H9 (cell line): ENCODE data around the gene SUOX. TPM values are rescaled to one million over a fixed set of nuclear protein-coding genes. Genes with fewer than 3 reads are reported as not detected.

Source experiments
- DNase-seq: peaks from one replicate; pipeline ENCODE4 v3.0.0-alpha.2; 2017
- H2AFZ ChIP-seq: one replicate; pipeline ENCODE4 v1.6.1; 2013; ENCODE audit warnings: mild to moderate bottlenecking, low read length, control low read depth, moderate library complexity
- H2AK5ac ChIP-seq: 2 replicates; pipeline ENCODE4 v1.6.1; 2013; ENCODE audit warnings: low read length, control low read depth, mixed read lengths; ENCODE audit not compliant: insufficient read length
- H2BK120ac ChIP-seq: one replicate; pipeline ENCODE4 v1.6.1; 2013; ENCODE audit warnings: low read depth, mild to moderate bottlenecking, low read length, control low read depth, inconsistent platforms; ENCODE audit not compliant: poor library complexity, severe bottlenecking
- H2BK12ac ChIP-seq: 2 replicates; pipeline ENCODE4 v1.6.1; 2013; ENCODE audit warnings: low read length, control low read depth, mixed read lengths, low read depth; ENCODE audit not compliant: insufficient read length
- H2BK15ac ChIP-seq: 2 replicates; pipeline ENCODE4 v1.6.1; 2013; ENCODE audit warnings: low read depth, low read length, control low read depth
- H2BK20ac ChIP-seq: one replicate; pipeline ENCODE4 v1.6.1; 2013; ENCODE audit warnings: low read depth, mild to moderate bottlenecking, low read length, control low read depth, inconsistent platforms; ENCODE audit not compliant: poor library complexity, severe bottlenecking
- H2BK5ac ChIP-seq: 2 replicates; pipeline ENCODE4 v1.6.1; 2013; ENCODE audit warnings: low read length, control low read depth, mixed read lengths; ENCODE audit not compliant: insufficient read length
- H3K14ac ChIP-seq: 2 replicates; pipeline ENCODE4 v1.6.1; 2013; ENCODE audit warnings: low read length, control low read depth; ENCODE audit not compliant: insufficient read depth
- H3K18ac ChIP-seq: 2 replicates; pipeline ENCODE4 v1.6.1; 2013; ENCODE audit warnings: low read depth, mild to moderate bottlenecking, mixed read lengths, low read length, control low read depth; ENCODE audit not compliant: insufficient read length
- H3K23ac ChIP-seq: 2 replicates; pipeline ENCODE4 v1.6.1; 2013; ENCODE audit warnings: low read length, control low read depth, mixed read lengths, low read depth; ENCODE audit not compliant: insufficient read length
- H3K23me2 ChIP-seq: 2 replicates; pipeline ENCODE4 v1.6.1; 2013; ENCODE audit warnings: low read depth, mild to moderate bottlenecking, mixed read lengths, low read length, control low read depth; ENCODE audit not compliant: insufficient read length, poor library complexity, severe bottlenecking
- H3K27ac ChIP-seq: 2 replicates; pipeline ENCODE4 v1.5.1; 2013; ENCODE audit warnings: low read length, control low read depth, mixed read lengths, low read depth; ENCODE audit not compliant: insufficient read length
- H3K27me3 ChIP-seq: 2 replicates; pipeline ENCODE4 v1.6.1; 2013; ENCODE audit warnings: low read length, control low read depth, inconsistent platforms; ENCODE audit not compliant: insufficient read depth
- H3K4ac ChIP-seq: 2 replicates; pipeline ENCODE4 v1.6.1; 2013; ENCODE audit warnings: low read depth, mild to moderate bottlenecking, control low read depth, inconsistent platforms, low read length, moderate library complexity
- H3K4me1 ChIP-seq: 2 replicates; pipeline ENCODE4 v1.6.1; 2013; ENCODE audit warnings: low read length, control low read depth, inconsistent platforms; ENCODE audit not compliant: insufficient read depth
- H3K4me2 ChIP-seq: 2 replicates; pipeline ENCODE4 v1.6.1; 2013; ENCODE audit warnings: low read length, control low read depth, mixed read lengths; ENCODE audit not compliant: insufficient read length, insufficient read depth
- H3K56ac ChIP-seq: 2 replicates; pipeline ENCODE4 v1.6.1; 2013; ENCODE audit warnings: low read depth, mild to moderate bottlenecking, mixed read lengths, low read length, control low read depth; ENCODE audit not compliant: insufficient read length
- H3K79me1 ChIP-seq: 2 replicates; pipeline ENCODE4 v1.6.1; 2013; ENCODE audit warnings: low read depth, mild to moderate bottlenecking, moderate library complexity, low read length, control low read depth, inconsistent platforms; ENCODE audit not compliant: insufficient read depth, poor library complexity, severe bottlenecking
- H3K79me2 ChIP-seq: 2 replicates; pipeline ENCODE4 v1.6.1; 2013; ENCODE audit warnings: low read length, control low read depth, inconsistent platforms; ENCODE audit not compliant: insufficient read depth
- H3K9ac ChIP-seq: 2 replicates; pipeline ENCODE4 v1.6.1; 2013; ENCODE audit warnings: low read length, control low read depth, mixed read lengths; ENCODE audit not compliant: insufficient read length; ENCODE audit errors: extremely low read depth
- H3K9me3 ChIP-seq: one replicate; pipeline ENCODE4 v1.6.1; 2013; ENCODE audit warnings: low read depth, low read length, inconsistent platforms; ENCODE audit not compliant: control insufficient read depth
- H3T11ph ChIP-seq: one replicate; pipeline ENCODE4 v1.6.1; 2013; ENCODE audit warnings: mild to moderate bottlenecking, low read length, control low read depth, inconsistent platforms
- H4K20me1 ChIP-seq: one replicate; pipeline ENCODE4 v1.6.1; 2013; ENCODE audit not compliant: control insufficient read depth, insufficient read length, insufficient read depth
- H4K5ac ChIP-seq: 2 replicates; pipeline ENCODE4 v1.6.1; 2013; ENCODE audit warnings: low read depth, mild to moderate bottlenecking, mixed read lengths, low read length, control low read depth; ENCODE audit not compliant: insufficient read length
- H4K8ac ChIP-seq: replicated peaks from 2 replicates; pipeline ENCODE4 v1.6.1; 2013; ENCODE audit warnings: low read length, control low read depth, mixed read lengths, low read depth; ENCODE audit not compliant: insufficient read length
- H4K91ac ChIP-seq: 2 replicates; pipeline ENCODE4 v1.6.1; 2013; ENCODE audit warnings: low read depth, mild to moderate bottlenecking, moderate library complexity, mixed read lengths, low read length, control low read depth; ENCODE audit not compliant: insufficient read length
- H3K27ac Mint-ChIP-seq, 3 experiments: 2 replicates in 2 of 3; 3 replicates in 1 of 3; pipeline ENCODE4 v1.8.0; 2020 to 2021; ENCODE audit warnings: mixed read lengths in 3 of 3, mild to moderate bottlenecking in 1 of 3, moderate library complexity in 1 of 3
- H3K27me3 Mint-ChIP-seq: 2 replicates; pipeline ENCODE4 v1.8.0; 2021; ENCODE audit warnings: low read depth, mild to moderate bottlenecking, moderate library complexity, mixed read lengths
- H3K36me3 Mint-ChIP-seq, 3 experiments: 2 replicates in 2 of 3; 3 replicates in 1 of 3; pipeline ENCODE4 v1.8.0; 2020 to 2021; ENCODE audit warnings: low read depth in 3 of 3, mixed read lengths in 3 of 3; ENCODE audit not compliant: insufficient read depth in 1 of 3
- H3K4me1 Mint-ChIP-seq, 2 experiments: 2 replicates each; pipeline ENCODE4 v1.8.0; 2020; ENCODE audit warnings: mixed read lengths in 2 of 2
- H3K4me3 Mint-ChIP-seq, 2 experiments: 2 replicates in 1 of 2; 3 replicates in 1 of 2; pipeline ENCODE4 v1.8.0; 2020 to 2021; ENCODE audit warnings: mild to moderate bottlenecking in 2 of 2, mixed read lengths in 2 of 2, moderate library complexity in 1 of 2
- H3K9me3 Mint-ChIP-seq, 2 experiments: 2 replicates in 1 of 2; 3 replicates in 1 of 2; pipeline ENCODE4 v1.8.0; 2020; ENCODE audit warnings: mild to moderate bottlenecking in 2 of 2, mixed read lengths in 2 of 2, moderate library complexity in 1 of 2
- WGBS: extraction: QIAGEN DNeasy Blood & Tissue Kit; methylation state at CpG from one replicate; pipeline ENCODE4 v1.1.7; 2013; ENCODE audit warnings: missing lambda C conversion rate, low lambda C conversion rate, mixed read lengths; ENCODE audit not compliant: insufficient read length; ENCODE audit errors: extremely low coverage; 5-methylcytosine and 5-hydroxymethylcytosine counted together
- total RNA-seq: library from RNA; stranded (reverse); gene quantifications from 2 replicates; pipeline ENCODE4 v1.2.1, GENCODE V29; 2021
- TF ChIP-seq, protein P1 (sequence below): fragments of 200-600 bp; sonication (generic); conservative IDR thresholded peaks from 3 replicates; pipeline ENCODE4 v1.8.0; 2021; ENCODE audit warnings: antibody characterized with exemption, mild to moderate bottlenecking

Gene SUOX
- total RNA-seq, 1 experiment from 2014 or later, result 21.0 TPM

DNA sequence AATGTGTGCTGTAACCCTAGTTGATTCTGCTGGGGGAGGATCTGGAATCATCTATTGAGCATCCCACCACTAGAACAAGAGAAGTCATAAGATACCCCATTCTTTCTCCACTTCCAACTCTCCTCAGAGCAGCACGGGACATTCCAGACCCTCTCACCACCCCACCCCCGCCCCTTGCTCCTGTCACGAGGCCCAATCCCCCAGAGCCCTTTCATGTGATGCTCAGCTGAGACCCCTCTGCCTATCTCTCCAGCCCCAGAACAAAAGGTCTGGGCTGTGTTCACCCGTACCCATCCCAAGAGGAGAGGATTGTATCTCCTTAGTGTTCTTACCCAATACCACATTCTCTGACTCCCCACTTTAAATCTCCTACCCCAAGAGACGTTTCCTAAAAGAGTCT, 31.8 kb upstream of the SUOX start:
- Mint-ChIP-seq H3K27ac (peak overlapping the region; percentile 21 to 98 (median 60); a peak in 6 of 7 replicates), H3K27me3 (no peaks in the 10 kb centered on the region), H3K9me3 (no peaks in the 10 kb centered on the region), H3K4me3 (peak overlapping the region; percentile 96 to 99), H3K4me1 (peaks cover 22 to 28% of the 10 kb centered on the region in 2 experiments), H3K36me3 (peaks cover 6 to 27% (median 23%) of the 10 kb centered on the region in 3 experiments; a peak in 6 of 7 replicates)
- H3K23ac ChIP-seq, result no peak overlapping the region
- H2AK5ac ChIP-seq, result no peak overlapping the region
- H3K23me2 ChIP-seq, result peaks cover 15% of the 10 kb centered on the region
- H3K4me1 ChIP-seq, result peaks cover 3% of the 10 kb centered on the region; the same call in 1 of the 2 replicates
- H2BK20ac ChIP-seq, result no peak overlapping the region
- no peak overlapping the region for H2BK5ac ChIP-seq
- H3K4me2 ChIP-seq, result peak overlapping the region; percentile 93
- H2AFZ ChIP-seq, result no peak overlapping the region
- no peak overlapping the region for H3K56ac ChIP-seq
- H3K27ac ChIP-seq, result no peak overlapping the region
- H3K9me3 ChIP-seq, result no peaks in the 10 kb centered on the region
- H3K79me2 ChIP-seq, result no peaks in the 10 kb centered on the region; the same call in 1 of the 2 replicates
- WGBS, result no CpG with 5 or more reads among the region's 5 CpGs
- no peak overlapping the region for H4K91ac ChIP-seq
- peak overlapping the region; percentile 18 for H3K9ac ChIP-seq
- H3T11ph ChIP-seq, result no peak overlapping the region
- peak; percentile 47 for DNase-seq
- no peaks in the 10 kb centered on the region for H3K27me3 ChIP-seq
- no peak overlapping the region for H4K8ac ChIP-seq
- no peaks in the 10 kb centered on the region for H4K20me1 ChIP-seq
- no peak overlapping the region for H2BK120ac ChIP-seq
- no peaks in the 10 kb centered on the region for H3K79me1 ChIP-seq
- H4K5ac ChIP-seq, result no peak overlapping the region
- H3K14ac ChIP-seq, result no peak overlapping the region
- H2BK15ac ChIP-seq, result no peak overlapping the region
- H3K4ac ChIP-seq, result no peak overlapping the region
- no peak overlapping the region for H2BK12ac ChIP-seq
- TF ChIP-seq, protein P1, sequence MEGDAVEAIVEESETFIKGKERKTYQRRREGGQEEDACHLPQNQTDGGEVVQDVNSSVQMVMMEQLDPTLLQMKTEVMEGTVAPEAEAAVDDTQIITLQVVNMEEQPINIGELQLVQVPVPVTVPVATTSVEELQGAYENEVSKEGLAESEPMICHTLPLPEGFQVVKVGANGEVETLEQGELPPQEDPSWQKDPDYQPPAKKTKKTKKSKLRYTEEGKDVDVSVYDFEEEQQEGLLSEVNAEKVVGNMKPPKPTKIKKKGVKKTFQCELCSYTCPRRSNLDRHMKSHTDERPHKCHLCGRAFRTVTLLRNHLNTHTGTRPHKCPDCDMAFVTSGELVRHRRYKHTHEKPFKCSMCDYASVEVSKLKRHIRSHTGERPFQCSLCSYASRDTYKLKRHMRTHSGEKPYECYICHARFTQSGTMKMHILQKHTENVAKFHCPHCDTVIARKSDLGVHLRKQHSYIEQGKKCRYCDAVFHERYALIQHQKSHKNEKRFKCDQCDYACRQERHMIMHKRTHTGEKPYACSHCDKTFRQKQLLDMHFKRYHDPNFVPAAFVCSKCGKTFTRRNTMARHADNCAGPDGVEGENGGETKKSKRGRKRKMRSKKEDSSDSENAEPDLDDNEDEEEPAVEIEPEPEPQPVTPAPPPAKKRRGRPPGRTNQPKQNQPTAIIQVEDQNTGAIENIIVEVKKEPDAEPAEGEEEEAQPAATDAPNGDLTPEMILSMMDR, result no peak
- no peak overlapping the region for H3K18ac ChIP-seq
